Panc1 (cell line): Measurements from ENCODE around the gene NMUR1. TPM values are rescaled to one million over a fixed set of nuclear protein-coding genes. Genes with fewer than 3 reads are reported as not detected.

Experiments
- ATAC-seq: fragments of 200-7000 bp; cut with Tn5 transposase; 2 replicates; pipeline ENCODE4 v1.9.1; 2020; ENCODE audit warnings: mild to moderate bottlenecking, moderate library complexity
- BruUV-seq: library from RNA; stranded (reverse); fragments of 400-500 nt; replicated peaks from 2 replicates; lab custom pipeline; 2021; lab: Mats Ljungman, UMichigan
- CTCF ChIA-PET: fragments of 300-600 bp; sonication (Branson Sonifier 250); formaldehyde crosslinking; loops from one replicate; lab custom pipeline; 2022; ENCODE audit warnings: antibody characterized with exemption; lab: Charles Lee
- POLR2A ChIA-PET: fragments of 300-600 bp; sonication (Branson Sonifier 250); formaldehyde crosslinking; loops from one replicate; lab custom pipeline; 2022; ENCODE audit warnings: antibody characterized with exemption; lab: Charles Lee
- DNase-seq: peaks from one replicate; pipeline ENCODE4 v3.0.0-alpha.2; 2010; ENCODE audit warnings: low read depth, low spot score
- H3K27ac ChIP-seq: 2 replicates; pipeline ENCODE4 v1.5.1; 2011; ENCODE audit warnings: mild to moderate bottlenecking, low read length, inconsistent platforms
- H3K27me3 ChIP-seq: fragments of 200-500 bp; sonication (Bioruptor generic); 2 replicates; pipeline ENCODE4 v1.6.0; 2014; ENCODE audit warnings: low read length, inconsistent platforms; ENCODE audit not compliant: control insufficient read depth, insufficient read depth
- H3K36me3 ChIP-seq: fragments of 200-500 bp; sonication (Bioruptor generic); 2 replicates; pipeline ENCODE4 v1.5.1; 2014; ENCODE audit warnings: inconsistent platforms, mild to moderate bottlenecking, low read length, moderate library complexity; ENCODE audit not compliant: control insufficient read depth, insufficient read depth
- H3K4me1 ChIP-seq: 2 replicates; pipeline ENCODE4 v1.5.1; 2011; ENCODE audit warnings: inconsistent platforms, mild to moderate bottlenecking, low read length, moderate library complexity; ENCODE audit not compliant: control insufficient read depth, insufficient read depth
- H3K4me3 ChIP-seq, 2 experiments: 2 replicates each; pipeline ENCODE4 v1.5.1; 2011 to 2012; ENCODE audit warnings: low read depth in 2 of 2, low read length in 2 of 2, mild to moderate bottlenecking in 2 of 2, inconsistent platforms in 1 of 2, moderate library complexity in 1 of 2
- H3K9me3 ChIP-seq: fragments of 200-500 bp; sonication (Bioruptor generic); 2 replicates; pipeline ENCODE4 v1.5.1; 2014; ENCODE audit warnings: low read depth, mild to moderate bottlenecking, inconsistent platforms, low read length, moderate library complexity; ENCODE audit not compliant: control insufficient read depth, insufficient read depth
- POLR2AphosphoS5 ChIP-seq: IDR thresholded peaks from 2 replicates; pipeline ENCODE4 v1.6.1; 2012; ENCODE audit warnings: mild to moderate bottlenecking, low read depth, low read length, moderate library complexity
- REST ChIP-seq, 2 experiments: IDR thresholded peaks; 2 replicates each; pipeline ENCODE4 v1.6.1; 2011 to 2012; ENCODE audit warnings: low read depth in 2 of 2, control low read depth in 1 of 2, low read length in 1 of 2, mild to moderate bottlenecking in 1 of 2, moderate library complexity in 1 of 2; ENCODE audit not compliant: insufficient read depth in 1 of 2
- SIN3A ChIP-seq: IDR thresholded peaks from 2 replicates; pipeline ENCODE4 v1.6.1; 2012; ENCODE audit warnings: low read depth, mild to moderate bottlenecking, low read length, moderate library complexity, borderline replicate concordance; ENCODE audit not compliant: insufficient read depth
- TCF7L2 ChIP-seq: IDR thresholded peaks from 2 replicates; pipeline ENCODE4 v1.6.1; 2011; ENCODE audit warnings: mild to moderate bottlenecking, low read depth, low read length, inconsistent platforms
- in situ Hi-C: cut with HindIII; loops from 2 replicates; pipeline ENCODE4 v1.10.0; 2016; ENCODE audit warnings: low sequenced_read_pairs, low pct_unique_long_range_greater_than_20kb
- intact Hi-C: fragments of 100-400 bp; cut with micrococcal nuclease; formaldehyde crosslinking; loops from one replicate; pipeline ENCODE4 v1.10.0; 2022; ENCODE audit not compliant: unreplicated experiment
- total RNA-seq: library from RNA; stranded (reverse); gene quantifications from one replicate; pipeline ENCODE4 v1.2.1, GENCODE V29; 2021; ENCODE audit not compliant: unreplicated experiment
- TF ChIP-seq, protein P1 (sequence below): fragments of 450-650 bp; IDR thresholded peaks from 2 replicates; pipeline ENCODE4 v1.5.1; 2017; ENCODE audit warnings: mild to moderate bottlenecking

The NMUR1 gene
- total RNA-seq, 1 experiment from 2014 or later, result 0.28 TPM

DNA sequence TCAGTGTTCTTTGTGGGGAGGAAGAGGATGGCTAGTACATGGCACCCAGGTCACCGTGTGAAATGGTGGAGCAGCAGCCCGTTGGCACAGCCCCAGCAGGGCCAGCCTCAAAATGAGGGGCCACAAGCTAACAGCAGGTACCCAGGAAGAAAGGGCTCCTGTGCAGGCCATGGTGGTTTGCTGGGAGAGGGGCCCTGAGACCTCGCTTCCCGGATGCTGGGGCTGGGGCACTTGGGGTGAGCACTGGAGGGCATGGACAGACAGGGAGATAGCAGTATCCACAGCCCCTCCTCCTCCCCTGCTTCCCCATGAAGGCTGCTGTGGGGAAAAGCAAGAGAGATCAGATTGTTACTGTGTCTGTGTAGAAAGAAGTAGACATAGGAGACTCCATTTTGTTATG lies 46.2 kb upstream of the NMUR1 start:
- Histone ChIP-seq H3K27ac (no peak overlapping the region), H3K27me3 (no peaks in the 10 kb centered on the region), H3K4me3 (no peak overlapping the region), H3K4me1 (no peaks in the 10 kb centered on the region), H3K36me3 (no peaks in the 10 kb centered on the region), H3K9me3 (no peaks in the 10 kb centered on the region)
- no TSS peak for BruUV-seq
- CTCF ChIA-PET, result no interaction called here
- in situ Hi-C loops (no loop called here), intact Hi-C loops (no loop called here)
- no peak for TF ChIP-seq TCF7L2
- TF ChIP-seq REST (IDR thresholded peaks at IDR 0.05; ENCODE audit: insufficient read depth in 1 of 2, low read depth in 2 of 2, low read length in 1 of 2), result no peak
- TF ChIP-seq SIN3A, result no peak
- POLR2A ChIA-PET, result no interaction called here
- ATAC-seq (no peak), DNase-seq (no peak)

- ATAC-seq (no peak), DNase-seq (no peak)
- intact Hi-C loops (no loop called here), in situ Hi-C loops (no loop called here)
- H3K4me3 ChIP-seq, result no peak overlapping the region
- H3K27me3 ChIP-seq, result no peaks in the 10 kb centered on the region
- no peaks in the 10 kb centered on the region for H3K4me1 ChIP-seq
- ChIA-PET CTCF (no interaction called here), POLR2A (no interaction called here)
- TF ChIP-seq POLR2AphosphoS5 (no peak), TCF7L2 (no peak), SIN3A (no peak), REST (IDR thresholded peaks at IDR 0.05; ENCODE audit: insufficient read depth in 1 of 2, low read depth in 2 of 2, low read length in 1 of 2) (no peak)
- TF ChIP-seq, protein P1, sequence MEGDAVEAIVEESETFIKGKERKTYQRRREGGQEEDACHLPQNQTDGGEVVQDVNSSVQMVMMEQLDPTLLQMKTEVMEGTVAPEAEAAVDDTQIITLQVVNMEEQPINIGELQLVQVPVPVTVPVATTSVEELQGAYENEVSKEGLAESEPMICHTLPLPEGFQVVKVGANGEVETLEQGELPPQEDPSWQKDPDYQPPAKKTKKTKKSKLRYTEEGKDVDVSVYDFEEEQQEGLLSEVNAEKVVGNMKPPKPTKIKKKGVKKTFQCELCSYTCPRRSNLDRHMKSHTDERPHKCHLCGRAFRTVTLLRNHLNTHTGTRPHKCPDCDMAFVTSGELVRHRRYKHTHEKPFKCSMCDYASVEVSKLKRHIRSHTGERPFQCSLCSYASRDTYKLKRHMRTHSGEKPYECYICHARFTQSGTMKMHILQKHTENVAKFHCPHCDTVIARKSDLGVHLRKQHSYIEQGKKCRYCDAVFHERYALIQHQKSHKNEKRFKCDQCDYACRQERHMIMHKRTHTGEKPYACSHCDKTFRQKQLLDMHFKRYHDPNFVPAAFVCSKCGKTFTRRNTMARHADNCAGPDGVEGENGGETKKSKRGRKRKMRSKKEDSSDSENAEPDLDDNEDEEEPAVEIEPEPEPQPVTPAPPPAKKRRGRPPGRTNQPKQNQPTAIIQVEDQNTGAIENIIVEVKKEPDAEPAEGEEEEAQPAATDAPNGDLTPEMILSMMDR, result no peak
- H3K36me3 ChIP-seq, result no peaks in the 10 kb centered on the region
- BruUV-seq, result no TSS peak
- no peak overlapping the region for H3K27ac ChIP-seq
- no peaks in the 10 kb centered on the region for H3K9me3 ChIP-seq
Measured at GRCh38 chr2:231575612-231576256, 45.5 kb upstream of the NMUR1 start.
